ENCODE data around the gene TNFRSF14. TPM values are rescaled to one million over a fixed set of nuclear protein-coding genes. Genes with fewer than 3 reads are reported as not detected.

Gene TNFRSF14
- total RNA-seq, 1 experiment from 2014 or later = 0.57 TPM

GRCh38 chr1:2561446-2561845, 5.3 kb downstream of the TNFRSF14 start:
- Histone ChIP-seq H3K4ac (ENCODE audit: low read depth, low read length) (no peak overlapping the region), H3K23ac (ENCODE audit: insufficient read length, low read depth, low read length) (no peak overlapping the region), H3K18ac (ENCODE audit: insufficient read length, low read depth, low read length) (no peak overlapping the region), H2BK5ac (ENCODE audit: insufficient read length, low read length) (no peak overlapping the region), H3K79me1 (ENCODE audit: insufficient read depth, low read depth, low read length, poor library complexity, severe bottlenecking) (no peaks in the 10 kb centered on the region), H4K5ac (ENCODE audit: insufficient read length, low read depth, low read length) (no peak overlapping the region), H2BK12ac (ENCODE audit: insufficient read length, low read depth, low read length) (no peak overlapping the region), H3K9ac (ENCODE audit: extremely low read depth, insufficient read length, low read length) (no peak overlapping the region), H2BK15ac (ENCODE audit: low read depth, low read length) (no peak overlapping the region), H3K4me2 (ENCODE audit: insufficient read depth, insufficient read length, low read length) (no peak overlapping the region), H2AK5ac (ENCODE audit: insufficient read length, low read length) (no peak overlapping the region), H3T11ph (ENCODE audit: low read length) (no peak overlapping the region), H2BK120ac (ENCODE audit: low read depth, low read length, poor library complexity, severe bottlenecking) (no peak overlapping the region), H3K14ac (ENCODE audit: insufficient read depth, low read length) (no peak overlapping the region), H4K8ac (replicated peaks; ENCODE audit: insufficient read length, low read depth, low read length) (no peak overlapping the region), H4K20me1 (ENCODE audit: control insufficient read depth, insufficient read depth, insufficient read length) (no peaks in the 10 kb centered on the region), H3K23me2 (ENCODE audit: insufficient read length, low read depth, low read length, poor library complexity, severe bottlenecking) (no peaks in the 10 kb centered on the region), H3K27ac (ENCODE audit: insufficient read length, low read depth, low read length) (no peak overlapping the region), H3K79me2 (ENCODE audit: insufficient read depth, low read length) (no peaks in the 10 kb centered on the region), H3K27me3 (ENCODE audit: insufficient read depth, low read length) (no peaks in the 10 kb centered on the region), H2BK20ac (ENCODE audit: low read depth, low read length, poor library complexity, severe bottlenecking) (no peak overlapping the region), H3K9me3 (ENCODE audit: control insufficient read depth, low read depth, low read length) (no peaks in the 10 kb centered on the region), H3K4me1 (ENCODE audit: insufficient read depth, low read length) (no peaks in the 10 kb centered on the region), H4K91ac (ENCODE audit: insufficient read length, low read depth, low read length) (no peak overlapping the region), H3K56ac (ENCODE audit: insufficient read length, low read depth, low read length) (no peak overlapping the region), H2AFZ (ENCODE audit: low read length) (no peak overlapping the region)
- H3K27ac Mint-ChIP-seq = no peak overlapping the region; a peak in 2 of 7 replicates
- H3K4me3 Mint-ChIP-seq = no peak overlapping the region
- peaks cover 3 to 10% of the 10 kb centered on the region in 2 experiments for H3K4me1 Mint-ChIP-seq
- DNase-seq = no peak
- TF ChIP-seq, protein P1, sequence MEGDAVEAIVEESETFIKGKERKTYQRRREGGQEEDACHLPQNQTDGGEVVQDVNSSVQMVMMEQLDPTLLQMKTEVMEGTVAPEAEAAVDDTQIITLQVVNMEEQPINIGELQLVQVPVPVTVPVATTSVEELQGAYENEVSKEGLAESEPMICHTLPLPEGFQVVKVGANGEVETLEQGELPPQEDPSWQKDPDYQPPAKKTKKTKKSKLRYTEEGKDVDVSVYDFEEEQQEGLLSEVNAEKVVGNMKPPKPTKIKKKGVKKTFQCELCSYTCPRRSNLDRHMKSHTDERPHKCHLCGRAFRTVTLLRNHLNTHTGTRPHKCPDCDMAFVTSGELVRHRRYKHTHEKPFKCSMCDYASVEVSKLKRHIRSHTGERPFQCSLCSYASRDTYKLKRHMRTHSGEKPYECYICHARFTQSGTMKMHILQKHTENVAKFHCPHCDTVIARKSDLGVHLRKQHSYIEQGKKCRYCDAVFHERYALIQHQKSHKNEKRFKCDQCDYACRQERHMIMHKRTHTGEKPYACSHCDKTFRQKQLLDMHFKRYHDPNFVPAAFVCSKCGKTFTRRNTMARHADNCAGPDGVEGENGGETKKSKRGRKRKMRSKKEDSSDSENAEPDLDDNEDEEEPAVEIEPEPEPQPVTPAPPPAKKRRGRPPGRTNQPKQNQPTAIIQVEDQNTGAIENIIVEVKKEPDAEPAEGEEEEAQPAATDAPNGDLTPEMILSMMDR (conservative IDR thresholded peaks at IDR 0.05) = no peak
- H3K36me3 Mint-ChIP-seq (ENCODE audit: insufficient read depth in 1 of 3, low read depth in 3 of 3) = no peaks in the 10 kb centered on the region
- no CpG with 5 or more reads among the region's 11 CpGs for WGBS (ENCODE audit: extremely low coverage, insufficient read length, low lambda C conversion rate)
- peaks cover 3% of the 10 kb centered on the region for H3K27me3 Mint-ChIP-seq (ENCODE audit: low read depth)
- no peaks in the 10 kb centered on the region; a peak in 1 of 5 replicates for H3K9me3 Mint-ChIP-seq
